Small intestine (tissue), 7 donors: ENCODE data around the gene AMBRA1. TPM values are rescaled to one million over a fixed set of nuclear protein-coding genes. Genes with fewer than 3 reads are reported as not detected.

Experiments used
- DNase-seq, 2 donors: peaks; one replicate each; pipeline versions ENCODE4 v3.0.0 to v3.0.0-alpha.2; 2013
- FAIRE-seq: peaks from 2 replicates; lab custom pipeline; 2012; peaks lifted over from hg19 to GRCh38; lab: Jason Lieb, UNC
- H3K27ac ChIP-seq, 3 donors: one replicate each; pipeline ENCODE4 v1.5.1; 2013; ENCODE audit warnings: low read length in 2 of 3, mild to moderate bottlenecking in 2 of 3, control low read depth in 1 of 3, inconsistent platforms in 1 of 3, low read depth in 1 of 3, moderate library complexity in 1 of 3
- H3K27me3 ChIP-seq, 3 donors: one replicate each; pipeline ENCODE4 v1.6.1; 2013; ENCODE audit warnings: low read length in 3 of 3, inconsistent platforms in 1 of 3; ENCODE audit not compliant: control insufficient read depth in 3 of 3, insufficient read depth in 3 of 3
- H3K36me3 ChIP-seq, 3 donors: one replicate each; pipeline ENCODE4 v1.6.1; 2013; ENCODE audit warnings: low read length in 3 of 3, inconsistent platforms in 1 of 3, low read depth in 1 of 3, mild to moderate bottlenecking in 1 of 3, moderate library complexity in 1 of 3; ENCODE audit not compliant: control insufficient read depth in 3 of 3, insufficient read depth in 2 of 3
- H3K4me1 ChIP-seq, 3 donors: one replicate each; pipeline ENCODE4 v1.6.1; 2013; ENCODE audit warnings: low read length in 2 of 3, inconsistent platforms in 1 of 3, low read depth in 1 of 3, mild to moderate bottlenecking in 1 of 3, moderate library complexity in 1 of 3; ENCODE audit not compliant: control insufficient read depth in 3 of 3, insufficient read depth in 2 of 3
- H3K4me3 ChIP-seq, 3 donors: one replicate each; pipeline ENCODE4 v1.5.1; 2013; ENCODE audit warnings: low read length in 3 of 3, control low read depth in 1 of 3, inconsistent platforms in 1 of 3, low read depth in 1 of 3, mild to moderate bottlenecking in 1 of 3, moderate library complexity in 1 of 3
- H3K9me3 ChIP-seq, 2 donors: one replicate each; pipeline ENCODE4 v1.6.1; 2013; ENCODE audit warnings: low read depth in 1 of 2, low read length in 1 of 2; ENCODE audit not compliant: control insufficient read depth in 2 of 2, insufficient read depth in 1 of 2
- WGBS, 3 donors: extraction: QIAGEN DNeasy Blood & Tissue Kit; methylation state at CpG; one replicate each; pipeline ENCODE4 v1.1.7; 2013; 5-methylcytosine and 5-hydroxymethylcytosine counted together
- polyA plus RNA-seq, 4 donors: library from polyadenylated mRNA; stranded (reverse) in 3 of 4; unstranded in 1 of 4; fragments of 200-250 nt in 3 of 4; fragments of 120-200 nt in 1 of 4; gene quantifications; one replicate each; pipeline versions ENCODE4 v1.2.1 to v1.2.3, GENCODE V29; 2013
- donor health status: healthy with polysubstance abuse.
- donor health status: control.
- donor health status: control.
- donor health status: Bipolar disorder and iron deficiency.
- donor health status: healthy.

Gene AMBRA1
- polyA plus RNA-seq, 4 donors, result 7.8 to 22.2 (median 12.6) TPM

DNA sequence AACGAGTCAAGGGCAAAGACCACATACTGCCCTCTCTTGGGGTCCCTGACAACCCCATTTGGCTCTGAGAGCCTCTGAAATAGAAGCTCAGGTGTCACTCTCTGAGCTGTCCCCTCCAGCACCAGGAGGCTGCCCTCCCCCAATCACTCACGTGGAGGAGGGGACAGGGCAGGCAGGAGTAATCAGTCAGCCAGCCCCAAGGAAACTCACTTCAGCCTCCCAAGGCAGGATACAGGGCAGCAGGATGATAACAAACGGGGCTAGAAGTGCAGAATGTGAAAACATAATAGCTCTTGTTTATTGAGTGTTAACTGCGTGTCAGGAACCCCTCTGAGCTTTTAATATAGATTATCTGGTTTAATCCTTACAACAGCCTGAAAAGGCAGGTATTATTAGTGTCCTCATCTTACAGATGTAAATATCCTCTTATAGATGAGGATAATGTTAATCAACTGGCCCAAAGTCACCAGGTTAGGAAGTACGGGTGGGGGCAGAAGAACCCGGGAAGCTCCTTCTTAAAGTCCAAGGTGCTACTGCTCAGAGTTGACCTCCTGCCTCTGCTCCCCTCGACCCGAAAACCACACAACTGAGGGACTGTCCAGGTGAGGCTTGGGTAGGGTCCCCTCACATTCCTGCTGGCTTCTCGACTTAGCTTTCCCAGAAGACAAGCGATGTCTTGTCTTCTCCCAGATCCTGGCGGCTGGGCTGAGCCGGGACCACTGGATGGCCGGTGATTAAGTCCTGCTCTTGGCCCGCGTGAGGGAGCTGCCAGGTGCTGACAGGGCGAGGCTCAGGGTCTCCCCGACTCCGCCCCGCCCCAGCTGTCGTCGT, 205.0 kb downstream of the AMBRA1 start:
- Histone ChIP-seq H3K4me1 (peaks cover 3 to 46% (median 6%) of the 10 kb centered on the region in 3 donors), H3K27ac (no peak overlapping the region), H3K27me3 (peaks cover 3 to 46% (median 27%) of the 10 kb centered on the region in 3 donors), H3K4me3 (peak overlapping the region in 1 of 3 donors; percentile 48), H3K9me3 (no peaks in the 10 kb centered on the region), H3K36me3 (peaks cover 0 to 10% (median 0%) of the 10 kb centered on the region in 3 donors)
- 5 to 10% (median 7%) methylated on average over 21 of the region's 21 CpGs for WGBS, 3 donors
- DNase-seq, result peak in 1 of 2 donors; percentile 30
- FAIRE-seq, result no peak

DNA sequence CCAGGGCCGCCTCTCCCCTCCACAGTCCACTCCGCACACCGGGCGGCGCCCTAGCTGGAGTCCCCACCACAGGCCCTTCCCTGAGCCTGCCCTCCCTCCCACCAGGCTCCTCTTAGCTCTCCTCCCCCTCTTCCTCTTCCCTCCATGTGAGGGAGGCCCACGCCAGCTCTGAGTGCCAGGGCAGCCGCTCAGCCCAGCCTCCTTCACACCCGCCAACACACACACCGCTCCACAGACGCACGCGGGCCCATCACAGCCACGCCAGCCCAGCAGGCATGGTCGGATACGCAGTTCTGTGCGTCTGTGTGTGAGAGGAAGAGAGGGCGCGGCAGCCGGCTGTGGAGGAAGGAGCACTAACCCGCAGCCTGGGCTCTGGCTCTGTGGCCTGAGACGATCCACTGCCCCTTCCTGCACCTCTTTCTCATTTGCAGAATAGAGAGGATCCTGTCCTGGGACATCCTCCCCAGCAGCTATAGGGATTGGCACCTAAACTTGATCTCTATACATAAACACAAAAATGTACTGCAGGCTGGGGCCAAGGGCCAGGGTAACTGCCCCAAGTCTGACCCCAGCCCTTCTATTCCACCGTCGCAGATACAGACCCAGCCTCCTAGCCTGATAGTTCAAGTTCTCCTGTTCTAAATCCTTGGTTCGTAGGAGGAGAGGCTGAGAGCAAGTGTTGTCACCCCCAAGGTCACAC, 205.8 kb downstream of the AMBRA1 start:
- peaks cover 3 to 42% (median 27%) of the 10 kb centered on the region in 3 donors for H3K27me3 ChIP-seq
- no peak overlapping the region for H3K4me3 ChIP-seq
- no peak overlapping the region for H3K27ac ChIP-seq
- H3K36me3 ChIP-seq, result peaks cover 0 to 15% (median 0%) of the 10 kb centered on the region in 3 donors
- DNase-seq (peak in 1 of 2 donors; percentile 33), FAIRE-seq (no peak)
- peaks cover 3 to 48% (median 6%) of the 10 kb centered on the region in 3 donors for H3K4me1 ChIP-seq
- no peaks in the 10 kb centered on the region for H3K9me3 ChIP-seq
- 12 to 20% (median 13%) methylated on average over 23 to 24 of the region's 24 CpGs for WGBS, 3 donors

DNA sequence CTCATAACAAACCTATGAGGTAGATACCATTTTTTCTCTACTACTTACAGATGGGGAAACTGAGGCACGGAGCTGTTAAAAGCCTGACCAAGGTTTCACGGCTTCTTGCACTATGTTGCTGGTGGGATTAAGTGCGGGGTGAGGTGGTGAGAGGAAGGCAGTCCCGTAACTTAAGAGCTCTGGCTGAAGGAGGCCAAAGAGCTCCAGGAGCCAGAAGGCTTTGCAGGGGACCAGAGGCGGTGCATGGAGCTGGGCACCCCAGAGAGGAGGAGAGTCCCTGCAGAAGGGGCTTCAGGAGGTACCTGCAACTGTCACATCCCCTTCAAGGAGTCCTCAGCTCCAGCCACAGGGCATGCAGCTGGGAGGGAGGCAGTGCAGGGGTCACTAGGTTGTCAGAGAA, 206.4 kb downstream of the AMBRA1 start:
- Histone ChIP-seq H3K4me3 (no peak overlapping the region), H3K27me3 (peaks cover 3 to 42% (median 27%) of the 10 kb centered on the region in 3 donors)
- no peak for FAIRE-seq

DNA sequence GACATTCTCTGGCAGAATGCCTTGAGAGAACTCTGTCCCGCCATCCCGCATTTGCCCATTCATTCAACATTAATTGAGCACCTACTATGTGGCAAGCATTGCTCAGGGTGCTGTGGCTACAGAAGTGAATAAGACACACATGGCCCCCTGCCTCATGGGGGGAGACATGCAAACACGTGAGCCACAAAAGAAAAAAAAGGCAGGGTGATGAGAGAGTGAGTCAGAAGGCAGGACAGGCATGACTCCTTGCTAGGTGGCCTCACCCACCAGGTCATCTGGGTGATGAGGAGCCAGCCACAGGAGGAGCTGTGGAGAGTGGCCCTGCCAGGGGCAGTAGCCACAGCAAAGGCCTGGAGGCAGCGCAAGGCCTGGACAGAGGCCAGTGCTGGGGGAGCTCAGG, 207.1 kb downstream of the AMBRA1 start:
- H3K9me3 ChIP-seq, result no peaks in the 10 kb centered on the region
- 84 to 88% (median 85%) methylated on average over 4 of the region's 4 CpGs for WGBS, 3 donors
- peaks cover 2 to 55% (median 3%) of the 10 kb centered on the region in 3 donors for H3K4me1 ChIP-seq
- H3K27ac ChIP-seq, result no peak overlapping the region
- H3K36me3 ChIP-seq, result peaks cover 0 to 15% (median 0%) of the 10 kb centered on the region in 3 donors
- DNase-seq, result no peak
- no peak for FAIRE-seq
- no peak overlapping the region for H3K4me3 ChIP-seq
- H3K27me3 ChIP-seq, result peaks cover 3 to 42% (median 27%) of the 10 kb centered on the region in 3 donors

More for the DNA sequence above, 206.4 kb downstream of the AMBRA1 start:
- Histone ChIP-seq H3K4me1 (peaks cover 3 to 55% (median 3%) of the 10 kb centered on the region in 3 donors), H3K36me3 (peaks cover 0 to 15% (median 0%) of the 10 kb centered on the region in 3 donors), H3K9me3 (no peaks in the 10 kb centered on the region), H3K27ac (no peak overlapping the region)
- no peak for DNase-seq
- WGBS, 3 donors, result 75 to 80% (median 79%) methylated on average over 5 of the region's 5 CpGs

DNA sequence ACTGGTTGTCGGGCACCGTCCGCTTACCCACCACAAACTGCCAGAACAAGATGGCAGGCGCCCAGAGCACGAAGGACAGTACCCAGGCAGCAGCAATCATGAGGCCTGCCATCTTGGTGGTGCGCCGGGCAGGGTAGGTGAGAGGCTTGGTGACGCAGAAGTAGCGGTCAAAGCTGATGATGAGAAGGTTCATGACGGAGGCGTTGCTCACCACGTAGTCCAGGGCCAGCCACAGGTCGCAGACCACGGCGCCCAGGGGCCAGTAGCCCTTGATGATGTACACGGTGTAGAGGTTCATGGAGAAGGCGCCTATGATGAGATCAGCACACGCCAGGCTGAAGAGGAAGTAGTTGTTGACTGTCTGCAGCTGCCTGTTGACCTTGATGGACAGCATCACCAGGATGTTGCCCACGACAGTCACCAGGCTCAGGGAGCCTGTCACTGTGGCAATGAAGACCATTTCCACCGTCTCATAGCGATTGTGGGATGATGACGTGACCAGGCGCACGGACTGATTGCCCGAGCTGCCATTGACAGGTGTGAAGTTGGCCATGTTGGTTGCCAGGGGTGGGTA, 207.7 kb downstream of the AMBRA1 start:
- 93 to 96% (median 95%) methylated on average over 25 of the region's 25 CpGs for WGBS, 3 donors
- H3K4me1 ChIP-seq, result peaks cover 2 to 55% (median 3%) of the 10 kb centered on the region in 3 donors
- no peak overlapping the region for H3K4me3 ChIP-seq
- FAIRE-seq, result no peak
- no peaks in the 10 kb centered on the region for H3K9me3 ChIP-seq
- no peak for DNase-seq
- peaks cover 0 to 15% (median 0%) of the 10 kb centered on the region in 3 donors for H3K36me3 ChIP-seq
- peaks cover 3 to 39% (median 27%) of the 10 kb centered on the region in 3 donors for H3K27me3 ChIP-seq
- H3K27ac ChIP-seq, result no peak overlapping the region

DNA sequence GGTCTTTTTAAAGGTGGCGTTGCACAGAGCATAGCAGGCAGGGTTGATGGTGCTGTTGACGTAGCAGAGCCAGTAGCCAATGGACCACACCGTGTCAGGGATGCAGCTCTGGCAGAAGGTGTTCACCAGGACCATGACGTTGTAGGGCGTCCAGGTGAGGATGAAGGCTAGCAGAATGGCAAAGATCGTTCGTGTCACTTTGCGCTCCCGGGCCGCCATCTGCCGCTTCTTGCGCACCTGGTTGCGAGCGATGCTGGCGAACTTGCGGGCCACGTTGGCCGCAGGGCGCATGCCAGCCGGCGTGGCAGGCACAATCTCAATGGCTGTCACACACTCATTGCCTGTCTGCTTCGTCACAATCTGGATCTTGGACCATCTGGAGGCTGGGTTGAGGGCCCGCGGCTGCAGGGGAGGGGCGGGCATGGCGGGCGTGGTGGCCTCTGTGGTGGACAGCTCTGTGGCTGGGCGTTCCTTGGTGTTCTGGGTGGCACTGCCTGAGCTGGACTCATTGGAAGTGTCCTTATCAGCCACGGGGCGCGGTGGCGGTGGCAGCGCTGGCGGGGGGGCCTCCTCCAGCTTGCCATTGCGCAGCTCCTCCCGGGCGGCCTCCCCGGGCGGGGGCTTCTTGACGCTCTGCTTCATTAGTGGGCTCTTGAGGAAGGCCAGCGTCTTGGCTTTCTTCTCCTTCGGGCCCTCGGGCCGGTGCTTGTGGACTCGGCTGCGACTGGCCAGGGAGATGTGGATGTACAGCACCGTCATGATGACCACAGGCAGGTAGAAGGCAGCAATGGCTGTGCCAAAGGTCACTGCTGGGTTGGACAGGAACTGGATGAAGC, 208.4 kb downstream of the AMBRA1 start:
- H3K36me3 ChIP-seq, result peaks cover 0 to 15% (median 0%) of the 10 kb centered on the region in 3 donors
- FAIRE-seq (no peak), DNase-seq (no peak)
- H3K4me3 ChIP-seq, result no peak overlapping the region
- no peaks in the 10 kb centered on the region for H3K9me3 ChIP-seq
- H3K4me1 ChIP-seq, result peaks cover 2 to 50% (median 3%) of the 10 kb centered on the region in 3 donors
- no peak overlapping the region for H3K27ac ChIP-seq
- WGBS, 3 donors, result 92 to 95% (median 93%) methylated on average over 45 to 47 of the region's 47 CpGs
- H3K27me3 ChIP-seq, result peaks cover 3 to 32% (median 22%) of the 10 kb centered on the region in 3 donors

DNA sequence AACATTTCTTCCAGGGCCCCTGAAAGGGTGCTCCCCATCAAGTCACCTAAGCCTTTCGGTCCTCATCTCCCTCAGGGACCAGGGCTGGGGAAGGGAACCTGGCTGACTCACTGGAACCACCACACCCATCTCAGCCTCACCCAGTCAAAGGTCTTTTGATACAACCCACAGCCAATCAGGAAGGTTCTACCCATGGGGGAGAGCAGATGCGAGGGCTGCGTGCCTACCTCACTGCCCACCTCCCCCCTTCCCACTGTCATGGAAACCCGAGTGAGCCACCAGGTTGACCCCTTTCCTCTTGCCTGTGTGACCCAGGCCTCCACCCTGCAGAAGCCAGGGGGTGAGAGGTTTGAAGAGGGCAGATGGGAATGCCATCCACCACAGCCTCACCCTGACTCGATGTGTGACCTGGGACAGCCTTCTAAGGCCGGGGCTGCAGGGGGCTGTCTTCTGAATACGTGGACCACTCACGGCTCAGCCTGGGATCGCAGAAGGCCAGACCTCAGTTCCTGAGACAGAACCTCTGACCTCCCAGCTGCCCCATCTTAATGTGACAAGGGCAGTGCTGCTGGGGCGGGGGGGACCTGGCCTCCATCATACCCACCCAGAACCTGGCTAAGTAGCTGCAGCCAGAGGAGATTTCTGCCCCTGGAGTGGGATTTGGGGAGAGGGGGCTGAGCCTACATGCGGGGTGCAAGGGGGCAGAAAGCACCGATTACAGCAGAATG, 209.7 kb downstream of the AMBRA1 start:
- peaks cover 0 to 19% (median 14%) of the 10 kb centered on the region in 3 donors for H3K27me3 ChIP-seq
- peak overlapping the region; percentile 28 to 95 (median 36) for H3K27ac ChIP-seq
- WGBS, 3 donors, result 31 to 73% (median 53%) methylated on average over 12 of the region's 12 CpGs
- peak; percentile 85 to 96 for DNase-seq
- H3K36me3 ChIP-seq, result peaks cover 0 to 17% (median 0%) of the 10 kb centered on the region in 3 donors
- no peak overlapping the region for H3K4me3 ChIP-seq
- H3K9me3 ChIP-seq, result no peaks in the 10 kb centered on the region
- H3K4me1 ChIP-seq, result peaks cover 0 to 40% (median 2%) of the 10 kb centered on the region in 3 donors
- no peak for FAIRE-seq
